ENCODE data around the gene AGAP3.

The AGAP3 gene

GRCh38 chr7:151124899-151125399, 38.7 kb downstream of the AGAP3 start:
- FAIRE-seq, result no peak

GRCh38 chr7:151125470-151125845, 39.2 kb downstream of the AGAP3 start:
- FAIRE-seq, result no peak

GRCh38 chr7:151125846-151126481, 39.7 kb downstream of the AGAP3 start:
- no peak for FAIRE-seq

- FAIRE-seq, result no peak
Measured at GRCh38 chr7:151126491-151127137, 40.3 kb downstream of the AGAP3 start.

- FAIRE-seq, result no peak
Measured at GRCh38 chr7:151128144-151128543, 41.9 kb downstream of the AGAP3 start.

- FAIRE-seq, result no peak
Measured at GRCh38 chr7:151128716-151129115, 42.4 kb downstream of the AGAP3 start.

- FAIRE-seq, result no peak
Measured at GRCh38 chr7:151129117-151129959, 43.1 kb downstream of the AGAP3 start.

GRCh38 chr7:151129960-151130591, 43.8 kb downstream of the AGAP3 start:
- FAIRE-seq, result no peak

- no peak for FAIRE-seq
Measured at GRCh38 chr7:151130741-151131157, 44.5 kb downstream of the AGAP3 start.

- no peak for FAIRE-seq
Measured at GRCh38 chr7:151131224-151131591, 44.9 kb downstream of the AGAP3 start.

- FAIRE-seq, result no peak
Measured at GRCh38 chr7:151131592-151132293, 45.5 kb downstream of the AGAP3 start.

- FAIRE-seq, result no peak
Measured at GRCh38 chr7:151132461-151133205, 46.4 kb downstream of the AGAP3 start.

GRCh38 chr7:151133266-151133985, 47.2 kb downstream of the AGAP3 start:
- FAIRE-seq, result no peak

- no peak for FAIRE-seq
Measured at GRCh38 chr7:151133986-151134742, 47.9 kb downstream of the AGAP3 start.

GRCh38 chr7:151134743-151135524, 48.7 kb downstream of the AGAP3 start:
- no peak for FAIRE-seq

- no peak for FAIRE-seq
Measured at GRCh38 chr7:151135525-151135845, 49.2 kb downstream of the AGAP3 start.

GRCh38 chr7:151135866-151136843, 49.9 kb downstream of the AGAP3 start:
- FAIRE-seq, result no peak

- no peak for FAIRE-seq
Measured at GRCh38 chr7:151137076-151137675, 50.9 kb downstream of the AGAP3 start.
